GM12878 (cell line): Measurements from ENCODE around the gene MYO3B. TPM values are rescaled to one million over a fixed set of nuclear protein-coding genes. Genes with fewer than 3 reads are reported as not detected.

Experiments used
- ATAC-seq: fragments of 200-7000 bp; cut with Tn5 transposase; 3 replicates; pipeline ENCODE4 v1.9.1; 2020; ENCODE audit warnings: mild to moderate bottlenecking, moderate library complexity
- BruUV-seq: library from RNA; stranded (reverse); fragments of 400-500 nt; replicated peaks from 2 replicates; lab custom pipeline; 2021; lab: Mats Ljungman, UMichigan
- CTCF ChIA-PET: fragments of 300-600 bp; sonication (Branson Sonifier 250); formaldehyde crosslinking; extraction: SDS; loops from one replicate; lab custom pipeline; 2021; ENCODE audit warnings: inconsistent platforms; lab: Yijun Ruan, JAX
- POLR2A ChIA-PET: fragments of 350-600 bp; formaldehyde crosslinking; extraction: SDS; loops from one replicate; lab custom pipeline; 2021; ENCODE audit warnings: inconsistent platforms; lab: Charles Lee
- RAD21 ChIA-PET: fragments of 300-600 bp; sonication (Branson Sonifier 250); formaldehyde crosslinking; loops from one replicate; lab custom pipeline; 2023; ENCODE audit warnings: antibody characterized with exemption; ENCODE audit not compliant: unreplicated experiment; lab: Charles Lee
- SMC1A ChIA-PET: fragments of 300-600 bp; sonication (Branson Sonifier 250); formaldehyde crosslinking; loops from one replicate; lab custom pipeline; 2023; ENCODE audit not compliant: unreplicated experiment, uncharacterized antibody; lab: Charles Lee
- DNase-seq: peaks from one replicate; pipeline ENCODE4 v3.0.0-alpha.2; 2011; ENCODE audit warnings: low read depth, low spot score
- FAIRE-seq: peaks from 3 replicates; lab custom pipeline; 2011; peaks lifted over from hg19 to GRCh38; lab: Jason Lieb, UNC
- H2AFZ ChIP-seq: 2 replicates; pipeline ENCODE4 v1.6.0; 2011; ENCODE audit warnings: low read depth, low read length, control low read depth; ENCODE audit not compliant: control insufficient read depth
- H3K27ac ChIP-seq: 2 replicates; pipeline ENCODE4 v1.5.1; 2011; ENCODE audit warnings: control low read depth; ENCODE audit not compliant: control insufficient read depth, insufficient read depth
- H3K27me3 ChIP-seq, 2 experiments: replicated peaks in 1 of 2; 2 replicates each; pipeline versions ENCODE4 v1.6.0 to v1.6.1; 2011; ENCODE audit warnings: low read length in 1 of 2; ENCODE audit not compliant: control insufficient read depth in 2 of 2, insufficient read depth in 2 of 2
- H3K36me3 ChIP-seq, 2 experiments: 2 replicates each; pipeline ENCODE4 v1.5.1; 2011; ENCODE audit warnings: low read length in 1 of 2; ENCODE audit not compliant: control insufficient read depth in 2 of 2, insufficient read depth in 2 of 2
- H3K4me1 ChIP-seq: 2 replicates; pipeline ENCODE4 v1.6.1; 2011; ENCODE audit warnings: mild to moderate bottlenecking, low read length, moderate library complexity, mixed read lengths; ENCODE audit not compliant: control insufficient read depth, insufficient read depth
- H3K4me2 ChIP-seq: 2 replicates; pipeline ENCODE4 v1.6.0; 2011; ENCODE audit warnings: control low read depth; ENCODE audit not compliant: control insufficient read depth, insufficient read depth
- H3K4me3 ChIP-seq: fragments of 200-600 bp; sonication (generic); 2 replicates; pipeline ENCODE4 v1.5.1; 2016
- H3K79me2 ChIP-seq: 2 replicates; pipeline ENCODE4 v1.6.0; 2011; ENCODE audit warnings: low read length; ENCODE audit not compliant: control insufficient read depth, insufficient read depth
- H3K9ac ChIP-seq: 2 replicates; pipeline ENCODE4 v1.8.0; 2011; ENCODE audit warnings: low read length, control low read depth, mixed read lengths; ENCODE audit not compliant: control insufficient read depth, insufficient read depth
- H3K9me3 ChIP-seq: replicated peaks from 3 replicates; pipeline ENCODE4 v1.5.1; 2011; ENCODE audit warnings: mild to moderate bottlenecking, low read length; ENCODE audit not compliant: control insufficient read depth, insufficient read depth
- H4K20me1 ChIP-seq: 2 replicates; pipeline ENCODE4 v1.6.0; 2011; ENCODE audit not compliant: control insufficient read depth, insufficient read depth
- CBFB ChIP-seq: IDR thresholded peaks from 2 replicates; pipeline ENCODE4 v1.6.1; 2016; ENCODE audit warnings: antibody characterized with exemption, low read depth
- CEBPB ChIP-seq, 2 experiments: fragments of 150-350 bp in 1 of 2; IDR thresholded peaks; 2 replicates each; pipeline ENCODE4 v1.6.1; 2012 to 2014; ENCODE audit warnings: low read depth in 2 of 2, low read length in 2 of 2, borderline replicate concordance in 1 of 2, inconsistent platforms in 1 of 2
- EP300 ChIP-seq, 2 experiments: fragments of 150-350 bp in 1 of 2; IDR thresholded peaks; 2 replicates each; pipeline ENCODE4 v1.6.1; 2011 to 2012; ENCODE audit warnings: low read depth in 2 of 2, low read length in 2 of 2, borderline replicate concordance in 1 of 2, improper control_type of control experiment in 1 of 2, inconsistent platforms in 1 of 2; ENCODE audit not compliant: control insufficient read depth in 1 of 2
- KAT2A ChIP-seq: conservative IDR thresholded peaks from 2 replicates; pipeline ENCODE4 v1.6.1; 2011; ENCODE audit warnings: low read depth, low read length; ENCODE audit not compliant: control insufficient read depth
- MXI1 ChIP-seq: fragments of 150-350 bp; IDR thresholded peaks from 2 replicates; pipeline ENCODE4 v1.6.1; 2011; ENCODE audit warnings: low read depth, mild to moderate bottlenecking, inconsistent platforms, low read length, improper control_type of control experiment
- NFXL1 ChIP-seq: fragments of 450-650 bp; IDR thresholded peaks from 2 replicates; pipeline ENCODE4 v1.6.1; 2017; ENCODE audit warnings: antibody characterized with exemption, mild to moderate bottlenecking, borderline replicate concordance
- PML ChIP-seq: IDR thresholded peaks from 2 replicates; pipeline ENCODE4 v1.6.1; 2012; ENCODE audit warnings: low read length, inconsistent platforms
- RB1 ChIP-seq: fragments of 450-650 bp; formaldehyde crosslinking; IDR thresholded peaks from 2 replicates; pipeline ENCODE4 v1.6.1; 2017; ENCODE audit warnings: mild to moderate bottlenecking, borderline replicate concordance
- SMAD5 ChIP-seq: IDR thresholded peaks from 2 replicates; pipeline ENCODE4 v1.6.1; 2016; ENCODE audit warnings: antibody characterized with exemption, low read depth
- SREBF1 ChIP-seq: IDR thresholded peaks from 2 replicates; pipeline ENCODE4 v1.6.1; 2012; ENCODE audit warnings: mild to moderate bottlenecking, low read length
- STAT1 ChIP-seq: fragments of 450-650 bp; conservative IDR thresholded peaks from 2 replicates; pipeline ENCODE4 v1.6.1; 2014; ENCODE audit warnings: antibody characterized with exemption, mild to moderate bottlenecking
- WGBS: methylation state at CpG from one replicate; pipeline ENCODE4 v1.1.6; 2016; ENCODE audit warnings: low lambda C conversion rate; ENCODE audit not compliant: insufficient replicate concordance, insufficient coverage; ENCODE audit errors: missing lambda C conversion rate; 5-methylcytosine and 5-hydroxymethylcytosine counted together
- in situ Hi-C: fragments of 300-500 bp; cut with MboI; formaldehyde crosslinking; loops from 9 replicates; pipeline ENCODE4 v1.14.3; 2018; ENCODE audit warnings: mixed read lengths
- intact Hi-C: fragments of 100-400 bp; cut with micrococcal nuclease; formaldehyde crosslinking; loops from one replicate; pipeline ENCODE4 v1.14.2; 2022; ENCODE audit not compliant: unreplicated experiment
- polyA plus RNA-seq, 11 experiments: library from polyadenylated mRNA; depleted of rRNA in 4 of 11; unstranded in 6 of 11; stranded (reverse) in 5 of 11; fragments of >200 nt; fragmentation: Nextera tagmentation in 4 of 11; fragmentation: Illumina TruSeq in 1 of 11; extraction: Ambion mirVana in 4 of 11; extraction: Trizol in 1 of 11; gene quantifications; 1 replicate in 1 of 11; 2 replicates in 10 of 11; pipeline versions ENCODE4 v1.2.1 to v1.2.3, GENCODE V29; 2011 to 2016; ENCODE audit warnings: inconsistent platforms in 2 of 11, missing spikeins in 2 of 11, low read depth in 1 of 11
- total RNA-seq, 4 experiments: library from RNA; depleted of rRNA in 3 of 4; stranded (reverse); fragments of >200 nt in 3 of 4; fragmentation: Illumina TruSeq in 1 of 4; extraction: Trizol in 1 of 4; gene quantifications; 2 replicates each; pipeline versions ENCODE4 v1.2.1 to v1.2.3, GENCODE V29; 2013 to 2021
- TF ChIP-seq, protein P1 (sequence below): IDR thresholded peaks from 2 replicates; pipeline ENCODE4 v1.6.1; 2012; ENCODE audit warnings: mild to moderate bottlenecking, low read depth, low read length
- TF ChIP-seq, protein P2 (sequence below): fragments of 450-650 bp; IDR thresholded peaks from 2 replicates; pipeline ENCODE4 v1.6.1; 2017; ENCODE audit warnings: antibody characterized with exemption, mild to moderate bottlenecking, moderate library complexity
- TF ChIP-seq, protein P3 (sequence below): fragments of 450-650 bp; conservative IDR thresholded peaks from 2 replicates; pipeline ENCODE4 v1.6.1; 2017; ENCODE audit warnings: mild to moderate bottlenecking, moderate library complexity

The MYO3B gene
- total and polyA plus RNA-seq, 10 of the 15 experiments (the other 5 are each of a cell fraction or from before 2014, with no cell fraction given) = 1.1 to 7.1 (median 2.1) TPM

DNA sequence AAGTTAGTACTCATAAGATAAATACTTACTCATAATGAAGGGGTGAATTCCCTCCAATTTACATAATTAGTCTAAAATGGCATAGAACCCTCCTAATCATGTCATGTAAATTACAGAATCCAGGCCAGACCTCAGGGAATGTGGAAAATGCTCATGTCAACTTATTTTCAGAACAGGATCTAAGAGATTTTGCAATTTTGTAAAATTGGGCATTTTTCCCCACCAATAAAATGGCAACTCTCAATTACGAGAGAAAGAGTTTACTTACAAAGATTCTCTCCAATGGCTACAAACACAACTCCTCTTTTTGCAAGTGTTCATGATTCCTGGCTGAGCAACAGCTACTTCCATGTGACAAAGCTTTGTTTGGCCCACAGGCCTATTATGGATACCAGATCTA, 503.4 kb downstream of the MYO3B start:
- Histone ChIP-seq H3K4me3 (no peak overlapping the region), H3K4me1 (peaks cover 13% of the 10 kb centered on the region; the same call in 1 of the 2 replicates), H3K4me2 (no peak overlapping the region), H4K20me1 (no peaks in the 10 kb centered on the region), H3K9me3 (no peaks in the 10 kb centered on the region), H3K79me2 (no peaks in the 10 kb centered on the region), H3K9ac (no peak overlapping the region), H3K27me3 (no peaks in the 10 kb centered on the region), H3K27ac (no peak overlapping the region), H3K36me3 (no peaks in the 10 kb centered on the region), H2AFZ (no peak overlapping the region)
- CTCF ChIA-PET = interaction anchor here (0.9 to 2.7 kb wide), 5 partner anchors 89 to 273 kb away, joined by 3 to 11 read pairs (median 3); partner anchors contain the start of gene ERICH2
- ATAC-seq (no peak), FAIRE-seq (no peak), DNase-seq (no peak)
- intact Hi-C loops = no loop called here
- SMC1A ChIA-PET = interaction anchor here (0.9 to 4.3 kb wide), 6 partner anchors 10 to 273 kb away, joined by 3 to 57 read pairs (median 6); no protein-coding TSS in a partner anchor
- 58% methylated on average over 1 of the region's 1 CpG for WGBS
- in situ Hi-C loops = no loop called here
- POLR2A ChIA-PET = interaction anchor here (0.7 to 2.6 kb wide), 4 partner anchors 83 to 473 kb away, joined by 3 to 8 read pairs (median 5); no protein-coding TSS in a partner anchor
- RAD21 ChIA-PET = interaction anchor here (0.9 to 3.1 kb wide), 5 partner anchors 90 to 273 kb away, joined by 3 to 28 read pairs (median 14); partner anchors contain the start of gene ERICH2
- no TSS peak for BruUV-seq
- TF ChIP-seq, protein P1, sequence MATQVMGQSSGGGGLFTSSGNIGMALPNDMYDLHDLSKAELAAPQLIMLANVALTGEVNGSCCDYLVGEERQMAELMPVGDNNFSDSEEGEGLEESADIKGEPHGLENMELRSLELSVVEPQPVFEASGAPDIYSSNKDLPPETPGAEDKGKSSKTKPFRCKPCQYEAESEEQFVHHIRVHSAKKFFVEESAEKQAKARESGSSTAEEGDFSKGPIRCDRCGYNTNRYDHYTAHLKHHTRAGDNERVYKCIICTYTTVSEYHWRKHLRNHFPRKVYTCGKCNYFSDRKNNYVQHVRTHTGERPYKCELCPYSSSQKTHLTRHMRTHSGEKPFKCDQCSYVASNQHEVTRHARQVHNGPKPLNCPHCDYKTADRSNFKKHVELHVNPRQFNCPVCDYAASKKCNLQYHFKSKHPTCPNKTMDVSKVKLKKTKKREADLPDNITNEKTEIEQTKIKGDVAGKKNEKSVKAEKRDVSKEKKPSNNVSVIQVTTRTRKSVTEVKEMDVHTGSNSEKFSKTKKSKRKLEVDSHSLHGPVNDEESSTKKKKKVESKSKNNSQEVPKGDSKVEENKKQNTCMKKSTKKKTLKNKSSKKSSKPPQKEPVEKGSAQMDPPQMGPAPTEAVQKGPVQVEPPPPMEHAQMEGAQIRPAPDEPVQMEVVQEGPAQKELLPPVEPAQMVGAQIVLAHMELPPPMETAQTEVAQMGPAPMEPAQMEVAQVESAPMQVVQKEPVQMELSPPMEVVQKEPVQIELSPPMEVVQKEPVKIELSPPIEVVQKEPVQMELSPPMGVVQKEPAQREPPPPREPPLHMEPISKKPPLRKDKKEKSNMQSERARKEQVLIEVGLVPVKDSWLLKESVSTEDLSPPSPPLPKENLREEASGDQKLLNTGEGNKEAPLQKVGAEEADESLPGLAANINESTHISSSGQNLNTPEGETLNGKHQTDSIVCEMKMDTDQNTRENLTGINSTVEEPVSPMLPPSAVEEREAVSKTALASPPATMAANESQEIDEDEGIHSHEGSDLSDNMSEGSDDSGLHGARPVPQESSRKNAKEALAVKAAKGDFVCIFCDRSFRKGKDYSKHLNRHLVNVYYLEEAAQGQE = no peak
- TF ChIP-seq KAT2A (no peak), MXI1 (no peak), RB1 (no peak), SREBF1 (no peak), SMAD5 (no peak), NFXL1 (no peak), CEBPB (IDR thresholded peaks at IDR 0.05; ENCODE audit: borderline replicate concordance in 1 of 2, low read depth in 2 of 2, low read length in 2 of 2) (no peak), STAT1 (no peak), PML (no peak), EP300 (IDR thresholded peaks at IDR 0.05; ENCODE audit: borderline replicate concordance in 1 of 2, control insufficient read depth in 1 of 2, low read depth in 2 of 2, low read length in 2 of 2) (no peak), CBFB (no peak)
- TF ChIP-seq, protein P2, sequence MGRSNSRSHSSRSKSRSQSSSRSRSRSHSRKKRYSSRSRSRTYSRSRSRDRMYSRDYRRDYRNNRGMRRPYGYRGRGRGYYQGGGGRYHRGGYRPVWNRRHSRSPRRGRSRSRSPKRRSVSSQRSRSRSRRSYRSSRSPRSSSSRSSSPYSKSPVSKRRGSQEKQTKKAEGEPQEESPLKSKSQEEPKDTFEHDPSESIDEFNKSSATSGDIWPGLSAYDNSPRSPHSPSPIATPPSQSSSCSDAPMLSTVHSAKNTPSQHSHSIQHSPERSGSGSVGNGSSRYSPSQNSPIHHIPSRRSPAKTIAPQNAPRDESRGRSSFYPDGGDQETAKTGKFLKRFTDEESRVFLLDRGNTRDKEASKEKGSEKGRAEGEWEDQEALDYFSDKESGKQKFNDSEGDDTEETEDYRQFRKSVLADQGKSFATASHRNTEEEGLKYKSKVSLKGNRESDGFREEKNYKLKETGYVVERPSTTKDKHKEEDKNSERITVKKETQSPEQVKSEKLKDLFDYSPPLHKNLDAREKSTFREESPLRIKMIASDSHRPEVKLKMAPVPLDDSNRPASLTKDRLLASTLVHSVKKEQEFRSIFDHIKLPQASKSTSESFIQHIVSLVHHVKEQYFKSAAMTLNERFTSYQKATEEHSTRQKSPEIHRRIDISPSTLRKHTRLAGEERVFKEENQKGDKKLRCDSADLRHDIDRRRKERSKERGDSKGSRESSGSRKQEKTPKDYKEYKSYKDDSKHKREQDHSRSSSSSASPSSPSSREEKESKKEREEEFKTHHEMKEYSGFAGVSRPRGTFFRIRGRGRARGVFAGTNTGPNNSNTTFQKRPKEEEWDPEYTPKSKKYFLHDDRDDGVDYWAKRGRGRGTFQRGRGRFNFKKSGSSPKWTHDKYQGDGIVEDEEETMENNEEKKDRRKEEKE = no peak
- TF ChIP-seq, protein P3, sequence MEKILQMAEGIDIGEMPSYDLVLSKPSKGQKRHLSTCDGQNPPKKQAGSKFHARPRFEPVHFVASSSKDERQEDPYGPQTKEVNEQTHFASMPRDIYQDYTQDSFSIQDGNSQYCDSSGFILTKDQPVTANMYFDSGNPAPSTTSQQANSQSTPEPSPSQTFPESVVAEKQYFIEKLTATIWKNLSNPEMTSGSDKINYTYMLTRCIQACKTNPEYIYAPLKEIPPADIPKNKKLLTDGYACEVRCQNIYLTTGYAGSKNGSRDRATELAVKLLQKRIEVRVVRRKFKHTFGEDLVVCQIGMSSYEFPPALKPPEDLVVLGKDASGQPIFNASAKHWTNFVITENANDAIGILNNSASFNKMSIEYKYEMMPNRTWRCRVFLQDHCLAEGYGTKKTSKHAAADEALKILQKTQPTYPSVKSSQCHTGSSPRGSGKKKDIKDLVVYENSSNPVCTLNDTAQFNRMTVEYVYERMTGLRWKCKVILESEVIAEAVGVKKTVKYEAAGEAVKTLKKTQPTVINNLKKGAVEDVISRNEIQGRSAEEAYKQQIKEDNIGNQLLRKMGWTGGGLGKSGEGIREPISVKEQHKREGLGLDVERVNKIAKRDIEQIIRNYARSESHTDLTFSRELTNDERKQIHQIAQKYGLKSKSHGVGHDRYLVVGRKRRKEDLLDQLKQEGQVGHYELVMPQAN = no peak
